ENCODE results near the gene KIFAP3.
"Not testable (repeated sequence)": the region's sequence is repeated elsewhere in the genome, so short reads cannot be mapped to it uniquely, and the experiment has no call there.

Gene KIFAP3

GRCh38 chr1:170061676-170062075, 12.8 kb downstream of the KIFAP3 start:
- DNase-seq = not testable (repeated sequence)

GRCh38 chr1:170060015-170060520, 14.4 kb downstream of the KIFAP3 start:
- DNase-seq = not testable (repeated sequence)

- DNase-seq = peak; percentile 84
Measured at GRCh38 chr1:170049176-170049800, 25.2 kb downstream of the KIFAP3 start.

GRCh38 chr1:170048515-170048914, 26.0 kb downstream of the KIFAP3 start:
- no peak for DNase-seq

GRCh38 chr1:170044187-170044586, 30.3 kb downstream of the KIFAP3 start:
- no peak for DNase-seq

- DNase-seq = peak; percentile 88
Measured at GRCh38 chr1:170041423-170042192, 32.9 kb downstream of the KIFAP3 start.

- DNase-seq = no peak
Measured at GRCh38 chr1:170032531-170033280, 41.8 kb downstream of the KIFAP3 start.

- no peak for DNase-seq
Measured at GRCh38 chr1:170030212-170030611, 44.3 kb downstream of the KIFAP3 start.

GRCh38 chr1:170027760-170028159, 46.7 kb downstream of the KIFAP3 start:
- no peak for DNase-seq

- DNase-seq = no peak
Measured at GRCh38 chr1:170020859-170021258, 53.6 kb downstream of the KIFAP3 start.

GRCh38 chr1:170017478-170017877, 57.0 kb downstream of the KIFAP3 start:
- no peak for DNase-seq

GRCh38 chr1:170012920-170013319, 61.6 kb downstream of the KIFAP3 start:
- no peak for DNase-seq

GRCh38 chr1:170010443-170010842, 64.1 kb downstream of the KIFAP3 start:
- peak; percentile 73 for DNase-seq

GRCh38 chr1:170009551-170009950, 64.9 kb downstream of the KIFAP3 start:
- DNase-seq = no peak

GRCh38 chr1:170008745-170009144, 65.8 kb downstream of the KIFAP3 start:
- not testable (repeated sequence) for DNase-seq

GRCh38 chr1:170003270-170003835, 71.1 kb downstream of the KIFAP3 start:
- DNase-seq = peak; percentile 37

- no peak for DNase-seq
Measured at GRCh38 chr1:170001266-170001665, 73.2 kb downstream of the KIFAP3 start.

- DNase-seq = no peak
Measured at GRCh38 chr1:169999761-170000160, 74.7 kb downstream of the KIFAP3 start.

- DNase-seq = no peak
Measured at GRCh38 chr1:169999331-169999741, 75.2 kb downstream of the KIFAP3 start.

- no peak for DNase-seq
Measured at GRCh38 chr1:169995993-169996392, 78.5 kb downstream of the KIFAP3 start.

- DNase-seq = no peak
Measured at GRCh38 chr1:169989246-169989645, 85.2 kb downstream of the KIFAP3 start.

GRCh38 chr1:169985757-169986156, 88.7 kb downstream of the KIFAP3 start:
- DNase-seq = no peak

GRCh38 chr1:169974067-169974466, 100.4 kb downstream of the KIFAP3 start:
- no peak for DNase-seq

Data from hematopoietic multipotent progenitor cell treated with erythropoietin and hydrocortisone succinate and interleukin-3 and kit ligand, for 8 days (in vitro differentiated cells).